Natural killer cell (primary cell): Measurements from ENCODE around the gene PTPRCAP. TPM values are rescaled to one million over a fixed set of nuclear protein-coding genes. Genes with fewer than 3 reads are reported as not detected.

Experiments used
- ATAC-seq, 3 donors: fragments of 150-1000 bp in 2 of 3; fragments of 200-7000 bp in 1 of 3; cut with Tn5 transposase; 1 replicate in 1 of 3; 2 replicates in 2 of 3; pipeline ENCODE4 v1.10.0; 2021; ENCODE audit warnings: mild to moderate bottlenecking in 2 of 3, moderate library complexity in 2 of 3
- DNase-seq, 2 donors: peaks; one replicate each; pipeline versions ENCODE4 v3.0.0 to v3.0.0-alpha.2; 2013 to 2021; ENCODE audit warnings: mixed read lengths in 1 of 2
- H3K27ac ChIP-seq: one replicate; pipeline ENCODE4 v1.5.1; 2013; ENCODE audit warnings: mild to moderate bottlenecking, low read length
- H3K27me3 ChIP-seq: one replicate; pipeline ENCODE4 v1.6.1; 2013; ENCODE audit warnings: low read length; ENCODE audit not compliant: control insufficient read depth, insufficient read depth
- H3K36me3 ChIP-seq: one replicate; pipeline ENCODE4 v1.6.1; 2013; ENCODE audit warnings: low read length; ENCODE audit not compliant: control insufficient read depth, insufficient read depth
- H3K4me1 ChIP-seq: one replicate; pipeline ENCODE4 v1.6.1; 2013; ENCODE audit warnings: low read length; ENCODE audit not compliant: control insufficient read depth, insufficient read depth
- H3K4me3 ChIP-seq: one replicate; pipeline ENCODE4 v1.5.1; 2013; ENCODE audit warnings: low read length
- H3K9me3 ChIP-seq: one replicate; pipeline ENCODE4 v1.6.1; 2013; ENCODE audit warnings: low read length; ENCODE audit not compliant: control insufficient read depth, insufficient read depth
- H3K27ac Mint-ChIP-seq, 2 donors: one replicate each; pipeline ENCODE4 v1.8.0; 2022; ENCODE audit warnings: mild to moderate bottlenecking in 2 of 2, mixed read lengths in 2 of 2, moderate library complexity in 1 of 2
- H3K27me3 Mint-ChIP-seq, 2 donors: one replicate each; pipeline ENCODE4 v1.8.0; 2022; ENCODE audit warnings: low read depth in 2 of 2, mixed read lengths in 2 of 2
- H3K36me3 Mint-ChIP-seq: one replicate; pipeline ENCODE4 v1.8.0; 2022; ENCODE audit warnings: mixed read lengths
- H3K4me1 Mint-ChIP-seq, 2 donors: one replicate each; pipeline ENCODE4 v1.8.0; 2022; ENCODE audit warnings: mixed read lengths in 2 of 2
- H3K4me3 Mint-ChIP-seq: one replicate; pipeline ENCODE4 v1.8.0; 2022; ENCODE audit warnings: mild to moderate bottlenecking, moderate library complexity, mixed read lengths
- H3K9me3 Mint-ChIP-seq, 2 donors: one replicate each; pipeline ENCODE4 v1.8.0; 2022; ENCODE audit warnings: mixed read lengths in 2 of 2
- WGBS: methylation state at CpG from one replicate; pipeline ENCODE4 v1.1.7; 2013; ENCODE audit warnings: missing lambda C conversion rate; ENCODE audit not compliant: insufficient coverage; 5-methylcytosine and 5-hydroxymethylcytosine counted together
- intact Hi-C: fragments of 100-400 bp; cut with micrococcal nuclease; formaldehyde crosslinking; loops from one replicate; pipeline ENCODE4 v1.14.2; 2022
- total RNA-seq, 4 donors: library from RNA; stranded (reverse); fragments of 120-200 nt in 1 of 4; gene quantifications; one replicate each; pipeline versions ENCODE4 v1.2.3 to v1.2.4, GENCODE V29; 2013 to 2022
- TF ChIP-seq, protein P1 (sequence below): fragments of 200-600 bp; IDR thresholded peaks from one replicate; pipeline ENCODE4 v1.8.0; 2022; ENCODE audit warnings: antibody characterized with exemption

The PTPRCAP gene
- total RNA-seq, 3 donors from 2014 or later (not counting 1 experiment from before 2014, with no cell fraction given) = 240 to 301 (median 269) TPM

DNA sequence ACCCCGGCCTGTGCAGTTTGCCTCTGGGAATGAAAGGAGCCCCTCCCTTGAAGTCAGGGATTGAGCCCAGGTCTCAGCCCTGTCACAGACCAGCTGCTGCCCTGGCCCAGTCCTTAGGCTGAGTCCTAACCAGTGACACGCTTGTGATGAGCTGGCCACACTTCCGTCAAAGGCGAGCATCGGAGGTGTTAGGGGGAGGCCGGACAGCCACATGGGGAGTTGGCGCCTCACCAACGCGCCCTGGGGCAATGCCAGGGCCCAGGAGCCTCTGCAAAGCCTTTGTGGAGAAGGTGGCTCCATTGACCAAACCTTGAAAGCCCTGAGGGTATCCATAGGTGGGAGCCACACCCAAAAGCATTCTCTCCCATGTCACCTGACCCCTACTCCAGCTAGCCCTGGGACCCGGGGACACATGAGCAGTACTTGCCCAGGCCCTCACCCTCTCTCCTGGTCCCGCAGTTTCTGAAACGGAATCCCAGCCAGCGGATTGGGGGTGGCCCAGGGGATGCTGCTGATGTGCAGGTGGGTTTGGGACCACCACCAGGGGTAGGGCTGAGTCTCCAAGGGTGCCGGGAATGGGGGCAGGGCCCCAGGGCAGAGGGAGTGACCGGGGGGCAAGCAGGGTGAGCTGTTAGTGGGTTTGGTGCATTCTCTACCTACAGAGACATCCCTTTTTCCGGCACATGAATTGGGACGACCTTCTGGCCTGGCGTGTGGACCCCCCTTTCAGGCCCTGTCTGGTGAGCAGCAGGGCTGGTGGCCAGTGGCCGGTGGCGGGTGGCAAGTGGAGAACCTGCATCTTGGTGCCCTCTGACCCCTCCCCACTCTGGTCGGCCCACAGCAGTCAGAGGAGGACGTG, 3.7 kb downstream of the PTPRCAP start:
- Mint-ChIP-seq H3K4me3 (peak overlapping the region; percentile 78), H3K36me3 (no peaks in the 10 kb centered on the region), H3K4me1 (peaks cover 39 to 62% of the 10 kb centered on the region in 2 donors), H3K27ac (peak overlapping the region; percentile 88 to 92), H3K9me3 (no peaks in the 10 kb centered on the region), H3K27me3 (no peaks in the 10 kb centered on the region)
- DNase-seq (peak; percentile 45 to 56), ATAC-seq (peak; percentile 58 to 67 (median 64))
- intact Hi-C loops = no loop called here
- Histone ChIP-seq H3K4me1 (peaks cover 73% of the 10 kb centered on the region), H3K27me3 (no peaks in the 10 kb centered on the region), H3K4me3 (no peak overlapping the region), H3K27ac (peak overlapping the region; percentile 86), H3K9me3 (no peaks in the 10 kb centered on the region), H3K36me3 (peaks cover 35% of the 10 kb centered on the region)
- 45% methylated on average over 20 of the region's 22 CpGs for WGBS
- TF ChIP-seq, protein P1, sequence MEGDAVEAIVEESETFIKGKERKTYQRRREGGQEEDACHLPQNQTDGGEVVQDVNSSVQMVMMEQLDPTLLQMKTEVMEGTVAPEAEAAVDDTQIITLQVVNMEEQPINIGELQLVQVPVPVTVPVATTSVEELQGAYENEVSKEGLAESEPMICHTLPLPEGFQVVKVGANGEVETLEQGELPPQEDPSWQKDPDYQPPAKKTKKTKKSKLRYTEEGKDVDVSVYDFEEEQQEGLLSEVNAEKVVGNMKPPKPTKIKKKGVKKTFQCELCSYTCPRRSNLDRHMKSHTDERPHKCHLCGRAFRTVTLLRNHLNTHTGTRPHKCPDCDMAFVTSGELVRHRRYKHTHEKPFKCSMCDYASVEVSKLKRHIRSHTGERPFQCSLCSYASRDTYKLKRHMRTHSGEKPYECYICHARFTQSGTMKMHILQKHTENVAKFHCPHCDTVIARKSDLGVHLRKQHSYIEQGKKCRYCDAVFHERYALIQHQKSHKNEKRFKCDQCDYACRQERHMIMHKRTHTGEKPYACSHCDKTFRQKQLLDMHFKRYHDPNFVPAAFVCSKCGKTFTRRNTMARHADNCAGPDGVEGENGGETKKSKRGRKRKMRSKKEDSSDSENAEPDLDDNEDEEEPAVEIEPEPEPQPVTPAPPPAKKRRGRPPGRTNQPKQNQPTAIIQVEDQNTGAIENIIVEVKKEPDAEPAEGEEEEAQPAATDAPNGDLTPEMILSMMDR = no peak

- TF ChIP-seq, protein P1 = no peak
- Histone ChIP-seq H3K4me1 (peaks cover 67% of the 10 kb centered on the region), H3K27me3 (no peaks in the 10 kb centered on the region), H3K36me3 (peaks cover 35% of the 10 kb centered on the region), H3K27ac (peak overlapping the region; percentile 86), H3K9me3 (no peaks in the 10 kb centered on the region), H3K4me3 (no peak overlapping the region)
- peak in 1 of 2 donors; percentile 13 for DNase-seq
- H3K4me1 Mint-ChIP-seq = peaks cover 43 to 57% of the 10 kb centered on the region in 2 donors
- no peaks in the 10 kb centered on the region for H3K27me3 Mint-ChIP-seq
- peak overlapping the region; percentile 88 to 92 for H3K27ac Mint-ChIP-seq
- intact Hi-C loops = no loop called here
- H3K36me3 Mint-ChIP-seq = no peaks in the 10 kb centered on the region
- WGBS = 76% methylated on average over 21 of the region's 22 CpGs
- no peak for ATAC-seq
- H3K4me3 Mint-ChIP-seq = peak overlapping the region; percentile 45
- H3K9me3 Mint-ChIP-seq = no peaks in the 10 kb centered on the region
Measured at GRCh38 chr11:67432655-67433349, 4.7 kb downstream of the PTPRCAP start.

DNA sequence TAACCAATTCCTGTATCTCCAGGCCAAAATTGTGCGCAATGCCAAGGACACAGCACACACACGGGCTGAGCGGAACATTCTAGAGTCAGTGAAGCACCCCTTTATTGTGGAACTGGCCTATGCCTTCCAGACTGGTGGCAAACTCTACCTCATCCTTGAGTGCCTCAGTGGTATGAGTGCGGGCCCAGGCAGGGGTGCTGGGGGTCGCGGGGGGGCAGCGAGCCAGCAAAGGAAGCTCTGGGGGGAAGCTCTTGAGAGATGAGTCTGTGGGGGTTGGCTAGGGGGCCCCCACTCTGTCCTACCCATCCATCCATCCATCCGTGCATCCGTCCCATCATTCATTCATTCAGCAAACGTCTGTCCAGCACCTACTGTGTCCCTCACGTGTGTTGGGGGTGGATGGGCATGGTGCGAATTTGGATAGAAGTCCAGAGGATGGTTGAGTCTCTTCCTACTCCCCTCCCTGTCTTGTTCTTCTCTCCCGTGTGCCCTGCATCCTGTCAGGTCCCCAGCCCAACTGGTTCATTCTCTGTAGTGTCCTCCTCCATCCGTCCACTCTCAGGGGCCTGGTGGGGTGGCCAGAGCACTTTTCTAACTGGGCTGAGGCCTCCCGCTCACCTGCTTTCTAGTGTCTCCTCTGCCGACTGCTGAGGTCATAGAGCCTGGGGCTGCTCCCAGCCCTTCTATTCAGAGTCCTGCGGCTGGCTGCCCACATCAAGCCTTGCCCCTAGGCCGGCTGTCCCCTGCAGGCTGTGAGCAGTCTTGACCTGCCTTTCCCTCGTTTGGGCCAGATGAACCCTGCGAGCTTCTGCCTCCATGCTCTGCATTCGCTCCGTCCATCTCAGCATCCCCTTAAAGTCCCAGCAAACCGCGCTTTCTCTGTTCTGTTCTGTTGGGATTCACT, 5.9 kb downstream of the PTPRCAP start:
- no peak for ATAC-seq
- DNase-seq = no peak
- Histone ChIP-seq H3K9me3 (no peaks in the 10 kb centered on the region), H3K27ac (peak overlapping the region; percentile 12), H3K4me1 (peaks cover 72% of the 10 kb centered on the region), H3K4me3 (no peak overlapping the region), H3K27me3 (no peaks in the 10 kb centered on the region), H3K36me3 (peaks cover 35% of the 10 kb centered on the region)
- 94% methylated on average over 16 of the region's 24 CpGs for WGBS
- H3K27me3 Mint-ChIP-seq = no peaks in the 10 kb centered on the region
- TF ChIP-seq, protein P1 = no peak
- no peaks in the 10 kb centered on the region for H3K36me3 Mint-ChIP-seq
- peak overlapping the region; percentile 88 to 92 for H3K27ac Mint-ChIP-seq
- H3K4me3 Mint-ChIP-seq = peak overlapping the region; percentile 70
- intact Hi-C loops = no loop called here
- H3K4me1 Mint-ChIP-seq = peaks cover 42 to 52% of the 10 kb centered on the region in 2 donors
- H3K9me3 Mint-ChIP-seq = no peaks in the 10 kb centered on the region
